ENCODE results near the gene TBXA2R.

- TF ChIP-seq TAF1 (IDR thresholded peaks at IDR 0.05; ENCODE audit: low read depth), result no peak
- TF ChIP-seq CREB1 (IDR thresholded peaks at IDR 0.05; ENCODE audit: low read depth), result no peak
- no peak for TF ChIP-seq NFIC (IDR thresholded peaks at IDR 0.05)
- TF ChIP-seq FOXM1 (IDR thresholded peaks at IDR 0.05; ENCODE audit: borderline replicate concordance, low read depth), result no peak
- no peak for TF ChIP-seq MAX (IDR thresholded peaks at IDR 0.05)
- no peak for TF ChIP-seq TEAD4 (IDR thresholded peaks at IDR 0.05)
- TF ChIP-seq USF1 (IDR thresholded peaks at IDR 0.05), result no peak
- TF ChIP-seq RAD21 (IDR thresholded peaks at IDR 0.05; ENCODE audit: low read depth), result no peak
- TF ChIP-seq EGR1 (IDR thresholded peaks at IDR 0.05), result no peak
- TF ChIP-seq CEBPB (IDR thresholded peaks at IDR 0.05), result no peak
These were observed 17.2 kb downstream of the TBXA2R start for GRCh38 chr19:3589439-3589838.

All from Ishikawa (cell line).